ENCODE results near the gene TPRG1L. TPM values are rescaled to one million over a fixed set of nuclear protein-coding genes. Genes with fewer than 3 reads are reported as not detected.
"Not testable (repeated sequence)": the region's sequence is repeated elsewhere in the genome, so short reads cannot be mapped to it uniquely, and the experiment has no call there.

The TPRG1L gene
- total RNA-seq (2021): 24.0 and 24.7 TPM in 2 replicates
- long read RNA-seq, partial matches to known transcripts: 4 of 10 reads
- long read RNA-seq, other reads (novel, unspliced or antisense): 5 of 10 reads

DNA sequence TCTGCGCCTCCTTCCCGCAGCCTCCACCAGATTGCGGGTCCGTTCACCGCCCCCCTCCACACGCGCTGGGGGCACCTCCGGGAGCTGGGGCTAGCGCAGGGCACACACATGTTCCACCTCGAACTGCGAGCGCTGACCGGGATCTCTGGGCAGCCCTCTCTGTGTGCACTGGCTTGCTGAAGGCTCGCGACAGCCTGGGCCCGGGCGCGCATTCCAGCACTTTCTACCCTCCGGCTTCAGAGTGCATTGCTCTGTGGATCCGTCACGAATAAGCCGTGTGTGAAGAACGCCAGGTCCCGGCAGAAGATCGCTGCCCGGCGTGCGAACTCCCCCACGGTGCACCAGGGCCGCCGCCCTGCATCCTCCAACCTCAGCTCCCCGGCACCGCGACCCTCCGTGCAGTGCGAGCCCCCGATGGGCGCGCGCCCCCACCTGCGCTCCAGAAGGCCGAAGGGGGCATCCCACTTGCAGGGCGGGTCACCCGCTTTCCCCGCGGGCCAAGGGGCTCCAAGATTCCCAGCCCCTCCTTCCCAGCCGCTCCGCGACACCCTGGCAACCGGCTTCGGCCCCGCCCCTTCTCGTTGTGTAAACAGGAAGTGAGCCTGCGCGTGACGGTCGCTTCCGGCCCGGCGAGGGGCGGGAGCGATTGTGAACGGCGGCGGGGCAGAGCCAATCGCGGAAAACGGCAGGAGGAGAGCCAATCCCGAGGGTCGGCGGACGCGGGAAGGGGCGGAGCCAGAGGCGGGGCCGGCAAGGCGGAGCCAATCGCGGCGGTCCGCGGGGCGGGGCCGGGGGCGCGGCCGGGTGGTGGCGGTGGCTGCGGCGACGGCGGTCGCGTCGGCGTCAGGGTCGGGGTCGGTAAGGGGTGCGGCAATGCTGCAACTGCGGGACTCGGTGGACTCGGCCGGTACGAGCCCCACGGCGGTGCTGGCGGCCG lies at the start of gene TPRG1L:
Gene TPRG1L (plus strand): TSS at position 816 of the 937 bp plus-strand sequence. CDS start 58 bp downstream, at position 874.
- Histone ChIP-seq H3K9me3 (ENCODE audit: control insufficient read depth, low read depth, low read length) (no peaks in the 10 kb centered on the region), H3K18ac (ENCODE audit: insufficient read length, low read depth, low read length) (no peak within 1 kb of the TSS), H4K8ac (replicated peaks; ENCODE audit: insufficient read length, low read depth, low read length) (no peak within 1 kb of the TSS), H2BK120ac (ENCODE audit: low read depth, low read length, poor library complexity, severe bottlenecking) (no peak within 1 kb of the TSS), H4K91ac (ENCODE audit: insufficient read length, low read depth, low read length) (no peak within 1 kb of the TSS), H3K14ac (ENCODE audit: insufficient read depth, low read length) (no peak within 1 kb of the TSS; the same call in 1 of the 2 replicates), H2BK20ac (ENCODE audit: low read depth, low read length, poor library complexity, severe bottlenecking) (no peak within 1 kb of the TSS), H2AK5ac (ENCODE audit: insufficient read length, low read length) (no peak within 1 kb of the TSS), H2AFZ (ENCODE audit: low read length) (no peak within 1 kb of the TSS), H2BK12ac (ENCODE audit: insufficient read length, low read depth, low read length) (no peak within 1 kb of the TSS), H3K27me3 (ENCODE audit: insufficient read depth, low read length) (no peaks in the 10 kb centered on the region), H3K23me2 (ENCODE audit: insufficient read length, low read depth, low read length, poor library complexity, severe bottlenecking) (peaks cover 9% of the 10 kb centered on the region), H3K4me1 (ENCODE audit: insufficient read depth, low read length) (no peaks in the 10 kb centered on the region), H3K23ac (ENCODE audit: insufficient read length, low read depth, low read length) (no peak within 1 kb of the TSS), H3K4ac (ENCODE audit: low read depth, low read length) (no peak within 1 kb of the TSS), H3K9ac (ENCODE audit: extremely low read depth, insufficient read length, low read length) (peak within 1 kb of the TSS; percentile 48), H3K27ac (ENCODE audit: insufficient read length, low read depth, low read length) (no peak within 1 kb of the TSS), H4K20me1 (ENCODE audit: control insufficient read depth, insufficient read depth, insufficient read length) (no peaks in the 10 kb centered on the region), H4K5ac (ENCODE audit: insufficient read length, low read depth, low read length) (no peak within 1 kb of the TSS), H3T11ph (ENCODE audit: low read length) (no peak within 1 kb of the TSS), H3K79me1 (ENCODE audit: insufficient read depth, low read depth, low read length, poor library complexity, severe bottlenecking) (no peaks in the 10 kb centered on the region), H3K79me2 (ENCODE audit: insufficient read depth, low read length) (no peaks in the 10 kb centered on the region), H3K56ac (ENCODE audit: insufficient read length, low read depth, low read length) (no peak within 1 kb of the TSS), H2BK15ac (ENCODE audit: low read depth, low read length) (no peak within 1 kb of the TSS), H3K4me2 (ENCODE audit: insufficient read depth, insufficient read length, low read length) (peak within 1 kb of the TSS; percentile 90), H2BK5ac (ENCODE audit: insufficient read length, low read length) (no peak within 1 kb of the TSS)
- peaks cover 11% of the 10 kb centered on the region in 2 experiments for H3K4me1 Mint-ChIP-seq
- DNase-seq: peak; percentile 98
- peaks cover 3 to 21% (median 21%) of the 10 kb centered on the region in 3 experiments; a peak in 5 of 7 replicates for H3K36me3 Mint-ChIP-seq (ENCODE audit: insufficient read depth in 1 of 3, low read depth in 3 of 3)
- peak within 1 kb of the TSS in 1 of 3 experiments; percentile 85; a peak in 1 of 7 replicates for H3K27ac Mint-ChIP-seq
- WGBS (ENCODE audit: extremely low coverage, insufficient read length, low lambda C conversion rate): no CpG with 5 or more reads among the region's 108 CpGs
- no peaks in the 10 kb centered on the region for H3K9me3 Mint-ChIP-seq
- TF ChIP-seq, protein P1, sequence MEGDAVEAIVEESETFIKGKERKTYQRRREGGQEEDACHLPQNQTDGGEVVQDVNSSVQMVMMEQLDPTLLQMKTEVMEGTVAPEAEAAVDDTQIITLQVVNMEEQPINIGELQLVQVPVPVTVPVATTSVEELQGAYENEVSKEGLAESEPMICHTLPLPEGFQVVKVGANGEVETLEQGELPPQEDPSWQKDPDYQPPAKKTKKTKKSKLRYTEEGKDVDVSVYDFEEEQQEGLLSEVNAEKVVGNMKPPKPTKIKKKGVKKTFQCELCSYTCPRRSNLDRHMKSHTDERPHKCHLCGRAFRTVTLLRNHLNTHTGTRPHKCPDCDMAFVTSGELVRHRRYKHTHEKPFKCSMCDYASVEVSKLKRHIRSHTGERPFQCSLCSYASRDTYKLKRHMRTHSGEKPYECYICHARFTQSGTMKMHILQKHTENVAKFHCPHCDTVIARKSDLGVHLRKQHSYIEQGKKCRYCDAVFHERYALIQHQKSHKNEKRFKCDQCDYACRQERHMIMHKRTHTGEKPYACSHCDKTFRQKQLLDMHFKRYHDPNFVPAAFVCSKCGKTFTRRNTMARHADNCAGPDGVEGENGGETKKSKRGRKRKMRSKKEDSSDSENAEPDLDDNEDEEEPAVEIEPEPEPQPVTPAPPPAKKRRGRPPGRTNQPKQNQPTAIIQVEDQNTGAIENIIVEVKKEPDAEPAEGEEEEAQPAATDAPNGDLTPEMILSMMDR (conservative IDR thresholded peaks at IDR 0.05): no peak
- H3K4me3 Mint-ChIP-seq: peak within 1 kb of the TSS; percentile 87 to 92
- peaks cover 20% of the 10 kb centered on the region for H3K27me3 Mint-ChIP-seq (ENCODE audit: low read depth)

DNA sequence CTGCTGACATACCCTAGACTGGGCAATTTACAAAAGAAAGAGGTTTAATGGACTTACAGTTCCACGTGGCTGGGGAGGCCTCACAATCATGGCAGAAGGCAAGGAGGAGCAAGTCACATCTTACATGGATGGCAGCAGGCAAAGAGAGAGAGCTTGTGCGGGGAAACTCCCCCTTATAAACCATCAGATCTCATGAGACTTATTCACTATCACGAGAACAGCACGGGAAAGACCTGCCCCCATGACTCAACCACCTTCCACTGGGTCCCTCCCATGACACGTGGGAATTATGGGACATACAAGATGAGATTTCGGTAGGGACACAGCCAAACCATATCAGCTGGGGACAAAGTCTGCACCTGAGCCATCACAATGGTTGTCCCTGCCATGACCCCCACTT lies 49.3 kb upstream of the TPRG1L start:
- H3K9me3 ChIP-seq (ENCODE audit: control insufficient read depth, low read depth, low read length); H4K5ac ChIP-seq (ENCODE audit: insufficient read length, low read depth, low read length); H3K27me3 ChIP-seq (ENCODE audit: insufficient read depth, low read length); H2BK15ac ChIP-seq (ENCODE audit: low read depth, low read length); H3K79me2 ChIP-seq (ENCODE audit: insufficient read depth, low read length); H4K91ac ChIP-seq (ENCODE audit: insufficient read length, low read depth, low read length); H2AFZ ChIP-seq (ENCODE audit: low read length); DNase-seq; H2AK5ac ChIP-seq (ENCODE audit: insufficient read length, low read length); H3K14ac ChIP-seq (ENCODE audit: insufficient read depth, low read length); H3K9me3 Mint-ChIP-seq; H3T11ph ChIP-seq (ENCODE audit: low read length); H3K79me1 ChIP-seq (ENCODE audit: insufficient read depth, low read depth, low read length, poor library complexity, severe bottlenecking); H3K4ac ChIP-seq (ENCODE audit: low read depth, low read length); H3K36me3 Mint-ChIP-seq (ENCODE audit: insufficient read depth in 1 of 3, low read depth in 3 of 3); H2BK12ac ChIP-seq (ENCODE audit: insufficient read length, low read depth, low read length); H3K4me1 ChIP-seq (ENCODE audit: insufficient read depth, low read length); H3K4me1 Mint-ChIP-seq; H3K23me2 ChIP-seq (ENCODE audit: insufficient read length, low read depth, low read length, poor library complexity, severe bottlenecking); H3K4me3 Mint-ChIP-seq; H3K4me2 ChIP-seq (ENCODE audit: insufficient read depth, insufficient read length, low read length); H3K27ac ChIP-seq (ENCODE audit: insufficient read length, low read depth, low read length); H3K27ac Mint-ChIP-seq; H3K9ac ChIP-seq (ENCODE audit: extremely low read depth, insufficient read length, low read length); H3K23ac ChIP-seq (ENCODE audit: insufficient read length, low read depth, low read length); H4K8ac ChIP-seq (replicated peaks; ENCODE audit: insufficient read length, low read depth, low read length); H2BK5ac ChIP-seq (ENCODE audit: insufficient read length, low read length); H3K18ac ChIP-seq (ENCODE audit: insufficient read length, low read depth, low read length); H3K56ac ChIP-seq (ENCODE audit: insufficient read length, low read depth, low read length); H4K20me1 ChIP-seq (ENCODE audit: control insufficient read depth, insufficient read depth, insufficient read length); H2BK20ac ChIP-seq (ENCODE audit: low read depth, low read length, poor library complexity, severe bottlenecking); H3K27me3 Mint-ChIP-seq (ENCODE audit: low read depth); H2BK120ac ChIP-seq (ENCODE audit: low read depth, low read length, poor library complexity, severe bottlenecking): not testable (repeated sequence)
- no CpG with 5 or more reads among the region's 6 CpGs for WGBS (ENCODE audit: extremely low coverage, insufficient read length, low lambda C conversion rate)

Measured in H9 (cell line).